22Rv1 (cell line): ENCODE results near the gene CADM1.

Experiments used
- CTCF ChIP-seq: fragments of 450-650 bp; IDR thresholded peaks from 2 replicates; pipeline ENCODE4 v1.5.1; 2017; ENCODE audit warnings: mild to moderate bottlenecking
- ZFX ChIP-seq: fragments of 450-650 bp; IDR thresholded peaks from 2 replicates; pipeline ENCODE4 v1.6.1; 2017; ENCODE audit warnings: antibody characterized with exemption, borderline replicate concordance

GRCh38 chr11:115409116-115409670, 95.0 kb downstream of the CADM1 start:
- TF ChIP-seq CTCF (no peak), ZFX (no peak)
